ENCODE data around the gene JPT2.

The JPT2 gene

GRCh38 chr16:1667271-1667670, 10.8 kb upstream of the JPT2 start:
- no peak overlapping the region for H3K4me3 ChIP-seq (ENCODE audit: low read length)
- no peak for DNase-seq (ENCODE audit: low read depth)
- TF ChIP-seq CTCF (conservative IDR thresholded peaks at IDR 0.05; ENCODE audit: low read depth, low read length): no peak

GRCh38 chr16:1667916-1668315, 10.2 kb upstream of the JPT2 start:
- no peak overlapping the region for H3K4me3 ChIP-seq (ENCODE audit: low read length)
- no peak for DNase-seq (ENCODE audit: low read depth)
- TF ChIP-seq CTCF (conservative IDR thresholded peaks at IDR 0.05; ENCODE audit: low read depth, low read length): no peak

- H3K4me3 ChIP-seq (ENCODE audit: low read length): no peak overlapping the region
- DNase-seq (ENCODE audit: low read depth): no peak
- no peak for TF ChIP-seq CTCF (conservative IDR thresholded peaks at IDR 0.05; ENCODE audit: low read depth, low read length)
Measured at GRCh38 chr16:1668612-1669319, 9.3 kb upstream of the JPT2 start.

GRCh38 chr16:1669698-1670097, 8.4 kb upstream of the JPT2 start:
- DNase-seq (ENCODE audit: low read depth): no peak
- H3K4me3 ChIP-seq (ENCODE audit: low read length): no peak overlapping the region
- TF ChIP-seq CTCF (conservative IDR thresholded peaks at IDR 0.05; ENCODE audit: low read depth, low read length): no peak

- H3K4me3 ChIP-seq (ENCODE audit: low read length): no peak overlapping the region
- DNase-seq (ENCODE audit: low read depth): no peak
- TF ChIP-seq CTCF (conservative IDR thresholded peaks at IDR 0.05; ENCODE audit: low read depth, low read length): no peak
Measured at GRCh38 chr16:1670371-1670770, 7.7 kb upstream of the JPT2 start.

- no peak overlapping the region for H3K4me3 ChIP-seq (ENCODE audit: low read length)
- DNase-seq (ENCODE audit: low read depth): no peak
- TF ChIP-seq CTCF (conservative IDR thresholded peaks at IDR 0.05; ENCODE audit: low read depth, low read length): no peak
Measured at GRCh38 chr16:1670866-1671265, 7.2 kb upstream of the JPT2 start.

GRCh38 chr16:1673424-1674151, 4.5 kb upstream of the JPT2 start:
- H3K4me3 ChIP-seq (ENCODE audit: low read length): no peak overlapping the region
- TF ChIP-seq CTCF (conservative IDR thresholded peaks at IDR 0.05; ENCODE audit: low read depth, low read length): no peak
- no peak for DNase-seq (ENCODE audit: low read depth)

All from retinal pigment epithelial cell (primary cell).